Measurements from ENCODE around the gene ABHD1.

DNA sequence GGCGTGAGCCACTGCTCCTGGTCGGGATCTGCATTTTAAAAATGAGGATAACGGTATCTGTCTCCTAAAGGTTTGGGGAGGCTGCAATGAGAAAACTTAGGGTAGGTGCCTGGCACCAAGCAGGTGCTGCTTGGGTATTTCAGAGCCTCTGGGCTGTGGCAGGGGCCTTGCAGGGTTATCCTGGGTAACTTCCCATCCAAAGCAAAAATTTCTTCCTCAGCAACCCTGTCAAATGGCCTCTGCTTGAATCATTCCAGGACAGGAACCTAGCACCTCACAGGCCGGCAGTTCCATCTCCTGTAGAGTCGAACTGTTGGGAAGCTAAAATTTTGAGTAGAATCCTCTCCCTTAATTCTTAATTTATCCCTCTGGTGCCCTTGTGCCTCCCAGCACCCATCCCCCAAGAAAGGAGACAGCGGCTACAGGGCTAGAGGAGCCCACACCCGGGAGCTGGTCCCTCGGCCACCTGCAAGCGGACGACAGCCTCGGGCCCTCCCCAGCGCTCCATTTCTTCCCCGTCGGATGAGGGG lies 5.6 kb upstream of the ABHD1 start:
- TF ChIP-seq POLR2AphosphoS5 (IDR thresholded peaks at IDR 0.05) = no peak
- TF ChIP-seq POLR2A (IDR thresholded peaks at IDR 0.05; ENCODE audit: low read depth) = no peak
- no peak for TF ChIP-seq CTCF (IDR thresholded peaks at IDR 0.05)
